ENCODE results near the gene KCND2. TPM values are rescaled to one million over a fixed set of nuclear protein-coding genes. Genes with fewer than 3 reads are reported as not detected.

Gene KCND2
- total and polyA plus RNA-seq, 2 of the 4 experiments (the other 2 are of a cell fraction), result under 0.01 TPM; not detected in 1

- dilution Hi-C loops (cut with HindIII; ENCODE audit: low sequenced_read_pairs, unreplicated experiment), result no loop called here
- Histone ChIP-seq H3K27ac (ENCODE audit: insufficient read depth, low read length) (no peak overlapping the region), H3K14ac (replicated peaks; ENCODE audit: low read depth, low read length) (no peak overlapping the region), H3K9me3 (ENCODE audit: control insufficient read depth, insufficient read depth, low read length) (no peaks in the 10 kb centered on the region), H3K23ac (ENCODE audit: low read depth, low read length) (no peak overlapping the region), H4K20me1 (ENCODE audit: insufficient read depth, low read length) (no peaks in the 10 kb centered on the region), H3K18ac (ENCODE audit: low read depth, low read length) (no peak overlapping the region), H3K27me3 (ENCODE audit: control insufficient read depth, insufficient read depth, low read length) (no peaks in the 10 kb centered on the region), H2BK20ac (ENCODE audit: low read depth, low read length) (no peak overlapping the region), H4K8ac (ENCODE audit: low read depth in 2 of 2, low read length in 2 of 2) (no peak overlapping the region), H3K56ac (ENCODE audit: extremely low read depth, insufficient read depth, low read length) (no peak overlapping the region), H3K36me3 (ENCODE audit: control insufficient read depth, insufficient read depth, low read length) (no peaks in the 10 kb centered on the region), H3K4me3 (ENCODE audit: insufficient read depth, low read depth, low read length) (no peak overlapping the region), H3K9me1 (ENCODE audit: insufficient read depth, low read length) (no peaks in the 10 kb centered on the region), H3K4me2 (ENCODE audit: low read depth, low read length) (no peak overlapping the region), H2AK9ac (replicated peaks; ENCODE audit: low read depth, low read length, poor library complexity) (no peak overlapping the region), H4K5ac (ENCODE audit: low read depth, low read length) (no peak overlapping the region), H3K79me1 (ENCODE audit: low read depth in 1 of 2, low read length in 2 of 2) (no peaks in the 10 kb centered on the region), H3K4me1 (ENCODE audit: control insufficient read depth, insufficient read depth, low read length) (no peaks in the 10 kb centered on the region), H4K91ac (ENCODE audit: insufficient read depth, low read depth, low read length) (no peak overlapping the region), H2BK5ac (ENCODE audit: low read depth, low read length, poor library complexity, severe bottlenecking) (no peak overlapping the region), H2BK15ac (ENCODE audit: low read depth, low read length) (no peak overlapping the region), H2BK120ac (ENCODE audit: low read depth, low read length) (no peak overlapping the region), H2AK5ac (ENCODE audit: low read depth, low read length) (no peak overlapping the region), H3K4ac (ENCODE audit: low read depth, low read length) (no peak overlapping the region), H2AFZ (replicated peaks; ENCODE audit: low read length, poor library complexity) (no peak overlapping the region), H3K9ac (ENCODE audit: low read depth, low read length) (no peak overlapping the region)
- BruUV-seq (replicated peaks), result no TSS peak
- CTCF ChIA-PET, result interaction anchor here (0.8 kb wide), 1 partner anchor 25 kb away, joined by 3 read pairs; no protein-coding TSS in a partner anchor
- in situ Hi-C loops (cut with MboI; ENCODE audit: low sequenced_read_pairs), result no loop called here
- WGBS, 2 experiments (ENCODE audit: extremely low coverage in 2 of 2, insufficient read length in 1 of 2), result 100% methylated on average over 1 of the region's 5 CpGs; no CpG with 5 or more reads in 1 of the 2 experiments
- no peak for ATAC-seq (ENCODE audit: low read depth)
- no peak for DNase-seq
- TF ChIP-seq USF2 (IDR thresholded peaks at IDR 0.05; ENCODE audit: low read depth, low read length) (no peak), BHLHE40 (IDR thresholded peaks at IDR 0.05; ENCODE audit: low read depth, low read length) (no peak), SMC3 (IDR thresholded peaks at IDR 0.05; ENCODE audit: low read depth, low read length) (no peak), FOS (IDR thresholded peaks at IDR 0.05; ENCODE audit: low read depth, low read length) (no peak), POLR2A (IDR thresholded peaks at IDR 0.05; ENCODE audit: low read depth, low read length) (no peak), NFE2L2 (IDR thresholded peaks at IDR 0.05; ENCODE audit: low read depth, low read length) (no peak), MAZ (IDR thresholded peaks at IDR 0.05; ENCODE audit: borderline replicate concordance, low read depth, low read length) (no peak)
- POLR2A ChIA-PET (ENCODE audit: unreplicated experiment), result no interaction called here
- intact Hi-C loops (cut with micrococcal nuclease), result no loop called here
Observed at GRCh38 chr7:120529736-120530135, 256.8 kb downstream of the KCND2 start.
